GM23338 (cell line): Measurements from ENCODE around the gene ZNF438.

ENCODE experiments used
- CTCF ChIP-seq, 2 experiments: fragments of 200-600 bp in 1 of 2; sonication (generic) in 1 of 2; conservative IDR thresholded peaks; 2 replicates each; pipeline versions ENCODE4 v1.5.1 to v1.6.1; 2016 to 2017; ENCODE audit warnings: antibody characterized with exemption in 2 of 2, low read depth in 2 of 2, mild to moderate bottlenecking in 2 of 2, moderate library complexity in 1 of 2
- EZH2 ChIP-seq: fragments of 200-600 bp; sonication (generic); IDR thresholded peaks from one replicate; pipeline ENCODE4 v1.8.0; 2017; ENCODE audit warnings: antibody characterized with exemption, mild to moderate bottlenecking, low read depth; ENCODE audit not compliant: unreplicated experiment
- POLR2AphosphoS5 ChIP-seq: IDR thresholded peaks from 2 replicates; pipeline ENCODE4 v1.6.1; 2016; ENCODE audit warnings: antibody characterized with exemption, low read depth

- TF ChIP-seq CTCF (conservative IDR thresholded peaks at IDR 0.05; ENCODE audit: low read depth in 2 of 2) (no peak), EZH2 (no peak), POLR2AphosphoS5 (no peak)
Measured at GRCh38 chr10:30840395-30841050, 191.1 kb downstream of the ZNF438 start.
